ENCODE data around the gene FMO4.
A peak's percentile ranks its signal among the peaks of the same experiment; 100 is the strongest.

Gene FMO4

DNA sequence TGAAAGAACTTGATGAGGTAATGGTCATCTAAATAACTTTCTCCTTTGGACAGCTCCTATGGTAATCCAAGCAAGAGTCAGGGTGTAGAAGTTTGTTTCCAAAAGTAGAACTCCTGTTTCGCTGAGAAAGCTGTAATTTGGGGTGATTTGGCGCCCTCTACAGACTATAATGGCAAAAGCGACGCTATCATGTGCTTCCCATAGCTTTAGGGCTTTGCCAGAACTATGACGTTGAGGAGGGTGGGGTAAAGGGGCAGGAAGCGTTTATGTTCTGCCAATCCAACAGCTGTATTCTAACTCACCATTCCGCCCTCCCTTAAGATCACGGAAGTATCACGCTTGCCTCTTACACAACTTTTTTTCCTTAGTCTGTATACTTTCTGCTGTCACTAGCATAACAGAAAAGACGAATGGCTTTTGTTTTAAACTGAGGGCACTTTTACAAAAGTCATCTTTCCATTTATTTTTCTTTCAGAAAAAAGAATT lies at the start of gene FMO4:
FMO4 (plus strand) TSS at position 349 of the 486 bp plus-strand sequence. CDS start 5,643 bp downstream, outside the sequence.
- DNase-seq: peak; percentile 98

- DNase-seq: no peak
Observed at GRCh38 chr1:171265686-171266085, 48.3 kb upstream of the FMO4 start.

DNA sequence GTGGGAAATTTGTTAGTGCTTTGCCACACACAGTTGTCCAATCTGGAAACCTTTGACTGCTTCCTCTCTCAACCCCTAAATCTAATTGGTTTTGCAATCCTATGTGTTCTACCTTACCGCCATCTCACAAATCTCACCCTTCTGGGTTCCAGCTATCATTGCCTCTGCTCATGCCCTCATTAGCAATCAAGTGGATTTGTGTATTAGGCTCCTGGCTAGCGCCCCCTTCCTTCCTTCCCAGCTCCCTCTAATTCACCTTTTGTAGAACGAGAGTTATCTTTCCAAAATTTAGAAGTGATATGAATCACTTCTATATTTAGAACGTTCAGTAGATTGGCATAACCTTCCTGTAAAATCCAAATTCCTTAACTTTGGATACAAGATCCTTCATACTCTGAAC lies 47.1 kb upstream of the FMO4 start:
- DNase-seq: no peak

DNA sequence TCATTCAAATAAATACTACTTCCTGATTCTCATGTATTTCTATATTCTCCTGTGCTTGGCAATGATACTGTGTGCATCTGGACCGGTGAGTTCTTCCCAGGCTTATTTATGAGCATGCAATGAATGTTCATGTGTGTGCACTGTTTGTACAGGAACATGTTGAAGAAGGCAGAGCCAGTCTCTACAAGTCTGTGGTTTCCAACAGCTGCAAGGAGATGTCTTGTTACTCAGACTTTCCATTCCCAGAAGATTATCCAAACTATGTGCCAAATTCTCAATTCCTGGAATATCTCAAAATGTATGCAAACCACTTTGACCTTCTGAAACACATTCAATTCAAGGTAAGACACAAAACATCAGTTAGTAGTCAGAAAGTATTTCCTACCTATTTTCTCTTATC lies 46.6 kb upstream of the FMO4 start:
- no peak for DNase-seq

DNA sequence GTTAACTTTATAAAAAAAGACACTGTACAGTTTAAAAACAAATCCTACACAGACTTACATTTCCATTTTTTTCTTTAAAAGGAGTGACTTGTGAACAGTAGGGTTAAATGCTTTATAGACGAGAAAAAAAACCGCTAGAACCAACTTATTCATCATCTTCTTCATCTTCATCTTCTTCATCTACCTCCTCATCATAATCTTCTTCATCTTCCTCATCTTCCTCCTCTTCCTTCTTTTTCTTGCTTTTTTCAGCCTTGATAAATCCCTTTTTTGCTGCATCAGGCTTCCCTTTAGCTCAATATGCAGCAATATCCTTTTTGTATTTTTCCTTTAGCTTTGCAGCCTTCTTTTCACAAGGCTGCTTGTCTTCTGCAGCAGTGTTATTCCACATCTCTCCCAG lies 43.2 kb upstream of the FMO4 start:
- DNase-seq: no peak

GRCh38 chr1:171277534-171277933 lies 36.4 kb upstream of the FMO4 start:
- DNase-seq: no peak

- no peak for DNase-seq
Observed at GRCh38 chr1:171279234-171279633, 34.7 kb upstream of the FMO4 start.

GRCh38 chr1:171279678-171280077 lies 34.3 kb upstream of the FMO4 start:
- DNase-seq: no peak

GRCh38 chr1:171280599-171280998 lies 33.4 kb upstream of the FMO4 start:
- DNase-seq: no peak

DNA sequence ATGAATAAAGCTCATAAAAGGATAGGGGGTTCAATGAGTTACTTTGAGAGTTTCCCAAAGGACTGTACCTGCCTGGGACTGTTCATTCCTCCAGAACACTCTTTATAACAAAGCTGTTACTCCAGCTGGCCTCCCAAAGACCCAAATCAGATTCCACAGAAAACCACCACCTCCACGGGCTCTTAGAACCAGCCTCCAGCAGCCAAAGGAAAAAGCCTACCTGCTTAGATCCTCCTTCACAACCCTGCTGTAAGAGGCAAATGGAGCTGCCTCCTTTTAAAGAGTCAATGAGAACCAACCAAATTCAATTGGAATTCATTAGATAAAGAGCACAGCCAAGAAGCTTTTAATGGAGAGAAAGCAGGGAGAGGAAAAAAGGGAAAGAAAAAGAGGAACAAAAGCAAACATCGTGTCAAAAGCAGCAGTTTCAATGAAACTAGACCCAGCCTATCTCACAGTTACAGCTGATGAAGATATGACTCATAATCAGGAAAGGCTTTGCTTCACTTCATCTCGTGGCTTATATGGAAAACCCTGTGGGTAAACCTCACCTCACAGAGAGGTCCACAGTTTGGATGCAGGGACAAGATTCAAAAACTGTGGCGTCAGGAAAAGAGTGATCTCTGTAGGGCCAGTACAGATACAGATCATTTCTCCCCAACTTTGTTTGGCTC lies 27.8 kb upstream of the FMO4 start:
- DNase-seq: peak; percentile 6

DNA sequence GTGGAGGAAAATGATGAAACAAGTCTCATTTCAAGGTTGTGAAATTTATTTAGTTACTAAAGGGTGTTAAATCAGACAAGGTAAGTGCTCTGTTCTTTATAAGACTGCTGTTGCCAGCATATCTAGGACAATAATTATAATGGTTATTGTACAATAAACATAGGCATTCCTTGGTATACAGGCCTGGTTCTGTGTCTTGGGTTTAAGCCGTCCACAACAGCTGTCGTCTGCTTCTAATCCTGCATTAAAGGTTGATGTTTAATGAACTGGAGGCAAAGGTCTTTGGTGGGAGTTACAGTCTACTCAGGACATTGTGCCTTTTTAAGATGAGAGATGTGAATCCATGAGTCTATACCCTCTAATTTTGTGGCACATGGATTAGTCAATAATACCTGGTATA lies 23.4 kb upstream of the FMO4 start:
- DNase-seq: no peak

DNA sequence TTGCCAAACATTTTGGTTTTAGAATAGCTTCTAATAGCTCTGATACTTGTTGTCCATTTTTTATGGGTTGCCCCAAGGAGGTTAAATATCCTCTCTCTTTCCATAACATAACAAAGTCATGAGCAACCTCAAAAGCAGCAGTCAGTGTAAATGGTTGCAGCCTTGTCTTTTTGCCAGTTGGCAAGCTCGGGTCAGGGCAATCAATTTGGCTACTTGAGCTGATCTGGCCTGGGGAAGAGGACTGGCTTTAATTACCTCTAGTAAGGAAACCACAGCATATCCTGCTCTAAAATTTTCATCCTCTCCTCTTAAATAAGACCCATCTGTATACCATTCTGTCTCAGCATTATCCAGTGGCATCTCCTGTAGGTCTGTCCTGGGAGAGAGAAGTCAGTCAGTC lies 21.2 kb upstream of the FMO4 start:
- peak; percentile 74 for DNase-seq

- peak; percentile 55 for DNase-seq
Observed at GRCh38 chr1:171295383-171295782, 18.6 kb upstream of the FMO4 start.

DNA sequence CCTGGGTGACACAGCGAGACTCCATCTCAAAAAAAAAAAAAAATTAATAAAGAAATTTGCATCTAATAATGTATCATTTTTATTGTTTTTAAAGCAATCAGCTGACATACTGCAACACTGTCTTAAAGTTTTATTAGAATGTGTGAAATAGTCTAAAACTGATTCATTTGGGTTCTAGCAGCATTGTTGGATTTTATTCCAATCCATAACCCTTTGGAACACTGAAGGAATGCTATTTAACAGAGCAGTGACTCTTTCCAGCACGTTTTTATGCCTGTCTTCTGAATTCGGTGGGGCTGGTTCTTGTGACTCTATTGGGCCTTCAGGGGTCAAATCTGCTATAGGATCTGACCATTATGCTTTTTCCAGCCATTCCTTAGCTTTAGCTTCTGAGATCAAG lies 18.2 kb upstream of the FMO4 start:
- DNase-seq: peak; percentile 3

DNA sequence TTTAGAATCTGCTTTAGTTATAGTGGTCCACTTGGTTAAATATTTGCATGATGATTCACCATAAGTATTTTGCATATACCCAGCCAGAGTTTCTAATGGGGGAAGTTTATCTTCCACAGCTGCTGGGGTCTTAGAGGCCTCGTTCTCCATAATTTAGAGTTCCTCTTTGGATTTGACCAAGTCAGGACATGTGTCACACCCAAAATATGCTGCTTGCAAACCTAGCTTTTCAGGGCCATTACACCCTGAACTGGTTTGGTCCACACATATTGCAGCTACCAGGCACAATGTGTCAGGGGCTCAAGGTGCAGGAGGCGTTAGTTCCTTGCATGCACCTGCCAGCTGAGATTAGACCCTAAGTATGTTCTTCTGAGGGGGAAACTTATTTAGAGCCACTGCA lies 17.1 kb upstream of the FMO4 start:
- peak; percentile 7 for DNase-seq

DNA sequence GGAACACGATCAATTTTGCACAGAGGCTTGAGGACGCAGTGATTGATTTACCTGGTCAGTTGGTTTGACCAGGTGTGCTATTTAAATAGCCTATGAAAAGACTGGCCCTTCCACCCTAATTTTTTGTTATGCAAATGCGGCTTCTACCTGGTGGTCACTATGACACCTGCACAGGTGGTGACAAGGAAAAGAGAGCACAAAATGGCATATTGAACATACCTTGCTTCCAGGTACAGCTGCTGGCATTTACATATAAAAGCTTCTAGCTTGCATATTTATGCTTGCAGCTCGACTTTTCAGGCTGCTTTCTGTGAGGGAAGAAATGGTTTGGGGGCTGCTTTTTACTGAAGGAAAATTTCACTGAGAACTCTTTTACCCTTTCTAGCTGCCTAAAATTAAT lies 15.3 kb upstream of the FMO4 start:
- DNase-seq: no peak

DNA sequence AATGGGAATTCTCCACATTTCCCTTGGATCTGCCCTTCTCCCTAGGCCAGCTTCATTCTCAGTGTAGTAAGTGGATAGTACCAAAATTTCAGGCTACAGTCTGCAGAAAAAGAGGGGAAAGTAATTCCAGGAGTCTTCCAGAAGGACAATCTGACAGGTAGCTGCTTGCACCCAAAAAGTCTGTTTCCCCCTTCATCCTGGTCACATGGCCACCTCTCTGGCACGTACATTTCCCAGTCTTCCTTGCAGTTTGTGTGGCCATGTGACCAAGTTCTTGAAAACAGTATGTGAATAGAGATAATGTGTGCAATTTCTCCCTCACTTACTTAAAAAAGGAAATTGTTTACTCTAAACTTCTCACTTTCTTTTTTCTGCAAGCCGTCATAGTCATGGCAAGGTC lies 14.6 kb upstream of the FMO4 start:
- no peak for DNase-seq

DNA sequence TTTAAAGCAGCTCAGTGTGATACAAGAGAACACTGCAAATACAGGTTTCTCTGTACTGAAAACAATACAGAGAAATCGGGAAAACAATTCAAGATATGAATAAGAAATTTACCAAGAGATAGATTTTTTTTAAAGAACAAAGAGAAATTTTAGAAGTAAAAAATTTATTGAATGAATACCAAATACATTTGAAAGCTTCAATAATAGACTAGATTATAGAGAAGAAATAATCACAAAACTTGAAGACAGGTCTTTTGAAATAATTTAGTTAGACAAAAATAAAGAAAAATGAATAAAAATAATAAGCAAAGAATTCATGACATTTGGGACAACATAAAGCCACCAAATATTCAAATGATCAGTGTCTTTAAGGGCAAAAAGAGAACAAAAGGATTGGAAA lies 13.6 kb upstream of the FMO4 start:
- DNase-seq: no peak

DNA sequence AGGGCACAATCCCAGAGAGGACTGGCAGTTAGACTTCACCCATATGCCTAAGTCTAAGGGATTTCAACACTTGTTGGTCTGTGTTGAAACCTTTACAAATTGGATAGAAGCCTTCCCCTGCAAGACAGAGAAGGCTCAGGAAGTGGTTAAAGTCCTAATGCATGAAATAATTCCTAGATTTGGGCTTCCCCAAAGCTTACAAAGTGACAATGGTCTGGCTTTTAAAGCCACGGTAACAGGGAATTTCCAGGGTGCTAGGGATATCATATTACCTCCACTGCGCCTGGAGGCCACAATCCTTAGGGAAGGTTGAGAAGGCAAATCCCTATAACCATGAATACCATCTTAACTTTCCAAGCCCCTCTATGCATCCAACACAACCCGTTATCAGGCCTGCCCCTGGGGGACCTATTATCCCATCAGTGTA lies 3.3 kb upstream of the FMO4 start:
- no peak for DNase-seq

DNA sequence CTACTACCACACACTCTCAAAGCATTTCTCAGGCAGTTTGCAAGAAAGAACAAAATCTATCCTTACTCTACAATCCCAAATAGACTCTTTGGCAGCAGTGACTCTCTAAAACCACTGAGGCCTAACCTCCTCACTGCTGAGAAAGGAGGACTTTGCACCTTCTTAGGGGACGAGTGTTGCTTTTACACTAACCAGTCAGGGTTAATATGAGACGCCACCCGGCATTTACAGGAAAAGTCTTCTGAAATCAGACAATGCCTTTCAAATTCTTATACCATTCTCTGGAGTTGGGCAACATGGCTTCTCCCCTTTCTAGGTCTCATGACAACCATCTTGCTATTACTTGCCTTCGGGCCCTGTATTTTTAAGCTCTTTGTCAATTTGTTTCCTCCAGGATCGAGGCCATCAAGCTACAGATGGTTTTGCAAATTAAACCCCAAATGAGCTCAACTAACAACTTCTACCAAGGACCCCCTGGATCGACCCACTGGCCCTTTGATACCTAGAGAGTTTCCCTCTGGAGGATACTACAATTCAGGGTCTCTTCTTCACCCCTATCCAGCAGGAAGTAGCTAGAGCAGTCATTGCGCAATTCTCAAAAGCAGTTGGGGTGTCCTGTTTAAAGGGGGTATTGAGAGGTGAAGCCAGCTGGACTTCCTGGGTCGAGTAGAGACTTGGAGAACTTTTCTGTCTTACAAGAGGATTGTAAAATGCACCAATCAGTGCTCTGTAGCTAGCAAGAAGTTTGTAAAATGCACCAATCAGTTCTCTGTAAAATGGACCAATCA lies 2.0 kb upstream of the FMO4 start:
- DNase-seq: no peak

- DNase-seq: no peak
Observed at GRCh38 chr1:171313319-171313834, 606 bp upstream of the FMO4 start.

DNA sequence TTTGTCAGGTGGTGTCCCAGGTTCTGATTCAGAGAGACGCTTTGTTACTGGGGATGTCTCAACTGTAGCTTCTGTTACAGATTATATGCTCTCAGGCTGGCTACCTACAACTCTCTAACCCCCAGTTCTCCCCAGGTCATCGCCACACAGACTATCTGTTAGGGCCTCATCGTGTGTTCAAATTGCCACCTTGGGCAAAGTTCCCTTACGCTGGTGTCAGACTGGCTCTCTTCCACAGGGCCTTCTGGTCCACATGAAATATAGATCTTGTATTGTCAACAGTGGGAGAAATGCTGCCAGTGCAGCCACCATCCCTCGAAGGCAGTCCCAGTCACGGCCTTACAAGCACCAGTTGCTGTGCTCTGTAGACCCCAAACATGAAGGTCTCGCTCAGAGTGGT lies 15.3 kb downstream of the FMO4 start:
- no peak for DNase-seq

GRCh38 chr1:171334024-171334640 lies 20.1 kb downstream of the FMO4 start:
- DNase-seq: no peak

- no peak for DNase-seq
Observed at GRCh38 chr1:171335964-171336363, 22.0 kb downstream of the FMO4 start.

Data from EL (cell line).